Activated naive CD4-positive, alpha-beta T cell treated with anti-CD3 and anti-CD28 coated beads, Interleukin-2, amount 10 ng/mL, durations not matched to agents 7 days and 5 days (primary cell): ENCODE results near the gene RNF220.

Source experiments
- CTCF ChIA-PET: fragments of 350-600 bp; sonication (Branson Sonifier 250); formaldehyde crosslinking; loops from one replicate; lab custom pipeline; 2021; ENCODE audit warnings: antibody characterized with exemption; lab: Charles Lee
- DNase-seq: peaks from one replicate; pipeline ENCODE4 v3.0.0-alpha.2; 2020
- H3K27ac Mint-ChIP-seq: one replicate; pipeline ENCODE4 v1.8.0; 2021; ENCODE audit warnings: mild to moderate bottlenecking, moderate library complexity, mixed read lengths
- H3K27me3 Mint-ChIP-seq: one replicate; pipeline ENCODE4 v1.8.0; 2021; ENCODE audit warnings: mild to moderate bottlenecking, mixed read lengths
- H3K36me3 Mint-ChIP-seq: one replicate; pipeline ENCODE4 v1.8.0; 2021; ENCODE audit warnings: mixed read lengths
- H3K4me1 Mint-ChIP-seq: one replicate; pipeline ENCODE4 v1.8.0; 2021; ENCODE audit warnings: mixed read lengths
- H3K4me3 Mint-ChIP-seq: one replicate; pipeline ENCODE4 v1.8.0; 2021; ENCODE audit warnings: mild to moderate bottlenecking, moderate library complexity, mixed read lengths
- H3K9me3 Mint-ChIP-seq: one replicate; pipeline ENCODE4 v1.8.0; 2021; ENCODE audit warnings: mixed read lengths

RNF220 gene

DNA sequence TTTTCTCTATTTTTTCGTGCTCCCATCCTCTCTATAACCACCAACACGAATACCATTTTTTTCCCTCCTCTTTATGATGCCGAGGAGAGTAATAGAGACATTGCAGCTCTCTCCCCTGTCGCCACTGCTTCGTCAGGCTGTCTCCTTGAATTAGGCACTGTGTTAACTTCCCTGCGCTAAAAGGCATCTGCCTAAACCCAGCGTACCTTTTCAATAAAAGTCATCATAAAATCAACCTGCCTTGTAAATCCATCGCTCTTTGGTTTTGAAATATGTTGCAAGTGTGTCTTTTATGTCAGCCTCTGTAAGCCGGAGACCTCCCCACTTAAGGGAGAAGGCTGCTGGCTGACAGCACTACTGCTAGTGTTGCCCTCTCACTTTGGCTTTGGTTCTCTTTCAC lies 8.7 kb downstream of the RNF220 start:
- Mint-ChIP-seq H3K4me1 (peaks cover 12% of the 10 kb centered on the region), H3K27me3 (peaks cover 31% of the 10 kb centered on the region), H3K9me3 (no peaks in the 10 kb centered on the region), H3K36me3 (no peaks in the 10 kb centered on the region), H3K4me3 (no peak overlapping the region), H3K27ac (no peak overlapping the region)
- DNase-seq: no peak
- CTCF ChIA-PET: no interaction called here

GRCh38 chr1:44415013-44415412 lies 10.0 kb downstream of the RNF220 start:
- Mint-ChIP-seq H3K27ac (no peak overlapping the region), H3K9me3 (no peaks in the 10 kb centered on the region), H3K4me1 (peaks cover 6% of the 10 kb centered on the region), H3K27me3 (peaks cover 39% of the 10 kb centered on the region), H3K36me3 (no peaks in the 10 kb centered on the region), H3K4me3 (no peak overlapping the region)
- CTCF ChIA-PET: no interaction called here
- DNase-seq: no peak

DNA sequence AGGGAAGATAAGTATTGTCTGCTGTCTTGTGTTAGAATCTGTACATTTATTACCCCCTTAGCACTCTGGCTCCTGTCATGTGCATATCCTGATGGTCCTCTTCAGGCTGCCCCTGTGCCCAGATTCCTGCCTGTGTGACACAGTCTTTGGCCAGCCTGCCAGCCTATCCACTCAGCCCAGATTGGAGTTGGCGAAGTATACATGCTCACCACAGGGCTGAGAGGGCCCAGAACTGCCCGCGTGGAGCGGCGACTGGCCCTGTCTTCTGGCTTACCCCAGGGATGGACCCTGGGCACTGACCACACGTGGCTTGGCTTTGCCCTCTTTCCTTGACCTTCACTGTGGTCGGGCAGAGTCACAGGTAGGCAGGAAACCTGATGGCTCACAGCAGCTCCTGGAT lies 11.4 kb downstream of the RNF220 start:
- Mint-ChIP-seq H3K36me3 (no peaks in the 10 kb centered on the region), H3K27me3 (peaks cover 52% of the 10 kb centered on the region), H3K9me3 (no peaks in the 10 kb centered on the region), H3K4me3 (no peak overlapping the region), H3K4me1 (peaks cover 6% of the 10 kb centered on the region), H3K27ac (no peak overlapping the region)
- no peak for DNase-seq
- CTCF ChIA-PET: no interaction called here

DNA sequence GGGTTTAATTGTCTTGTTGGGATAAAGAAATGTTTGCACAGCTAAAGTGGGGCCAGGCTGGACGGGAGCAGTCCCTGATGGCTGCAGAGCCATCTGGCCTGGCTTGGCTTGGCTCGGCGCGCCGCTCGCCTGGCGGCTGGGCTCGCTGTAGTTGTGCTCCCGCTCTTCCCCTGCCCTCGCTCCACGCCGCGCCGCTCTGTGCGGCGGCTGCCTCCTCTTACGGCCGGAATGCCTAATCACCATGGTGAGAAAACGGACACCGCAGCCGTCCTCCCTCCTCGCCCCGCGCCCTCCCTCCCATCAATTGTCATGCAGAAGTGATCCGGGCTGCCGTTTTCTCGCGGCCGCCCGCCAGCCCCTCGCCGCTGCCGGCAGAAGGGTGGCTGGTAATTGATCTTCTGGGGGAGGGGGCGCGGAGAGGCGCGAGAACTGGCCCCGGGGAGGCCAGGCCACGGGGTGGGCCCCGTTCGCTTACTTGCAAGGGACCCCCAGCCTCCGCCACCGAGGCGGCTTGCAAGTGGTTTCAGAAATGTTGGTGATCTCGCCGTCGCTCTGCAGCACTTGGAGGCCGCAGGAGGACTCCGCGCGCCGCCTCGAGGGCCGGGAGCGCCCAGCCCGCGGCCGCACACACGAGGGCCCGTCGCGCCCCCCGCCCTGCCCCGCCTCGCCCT lies 12.4 kb downstream of the RNF220 start:
- Mint-ChIP-seq H3K4me3 (no peak overlapping the region), H3K27me3 (peaks cover 62% of the 10 kb centered on the region), H3K9me3 (no peaks in the 10 kb centered on the region), H3K27ac (no peak overlapping the region), H3K36me3 (no peaks in the 10 kb centered on the region), H3K4me1 (peaks cover 6% of the 10 kb centered on the region)
- CTCF ChIA-PET: no interaction called here
- no peak for DNase-seq

GRCh38 chr1:44418022-44418673 lies 13.1 kb downstream of the RNF220 start:
- no peak for DNase-seq
- Mint-ChIP-seq H3K4me1 (peaks cover 8% of the 10 kb centered on the region), H3K36me3 (no peaks in the 10 kb centered on the region), H3K4me3 (no peak overlapping the region), H3K9me3 (no peaks in the 10 kb centered on the region), H3K27ac (no peak overlapping the region), H3K27me3 (peaks cover 65% of the 10 kb centered on the region)
- CTCF ChIA-PET: no interaction called here

GRCh38 chr1:44419901-44420300 lies 14.8 kb downstream of the RNF220 start:
- Mint-ChIP-seq H3K9me3 (no peaks in the 10 kb centered on the region), H3K27ac (no peak overlapping the region), H3K36me3 (no peaks in the 10 kb centered on the region), H3K4me1 (peaks cover 16% of the 10 kb centered on the region), H3K27me3 (peaks cover 81% of the 10 kb centered on the region), H3K4me3 (no peak overlapping the region)
- CTCF ChIA-PET: no interaction called here
- DNase-seq: no peak

- peaks cover 86% of the 10 kb centered on the region for H3K27me3 Mint-ChIP-seq
- CTCF ChIA-PET: no interaction called here
- H3K27ac Mint-ChIP-seq: no peak overlapping the region
- H3K36me3 Mint-ChIP-seq: no peaks in the 10 kb centered on the region
- no peaks in the 10 kb centered on the region for H3K9me3 Mint-ChIP-seq
- H3K4me3 Mint-ChIP-seq: no peak overlapping the region
- no peak for DNase-seq
- H3K4me1 Mint-ChIP-seq: peaks cover 16% of the 10 kb centered on the region
Observed at GRCh38 chr1:44420535-44420934, 15.5 kb downstream of the RNF220 start.

- Mint-ChIP-seq H3K9me3 (no peaks in the 10 kb centered on the region), H3K27ac (no peak overlapping the region), H3K4me1 (peaks cover 16% of the 10 kb centered on the region), H3K27me3 (peaks cover 86% of the 10 kb centered on the region), H3K36me3 (no peaks in the 10 kb centered on the region), H3K4me3 (no peak overlapping the region)
- no peak for DNase-seq
- CTCF ChIA-PET: no interaction called here
Observed at GRCh38 chr1:44421446-44421884, 16.4 kb downstream of the RNF220 start.

DNA sequence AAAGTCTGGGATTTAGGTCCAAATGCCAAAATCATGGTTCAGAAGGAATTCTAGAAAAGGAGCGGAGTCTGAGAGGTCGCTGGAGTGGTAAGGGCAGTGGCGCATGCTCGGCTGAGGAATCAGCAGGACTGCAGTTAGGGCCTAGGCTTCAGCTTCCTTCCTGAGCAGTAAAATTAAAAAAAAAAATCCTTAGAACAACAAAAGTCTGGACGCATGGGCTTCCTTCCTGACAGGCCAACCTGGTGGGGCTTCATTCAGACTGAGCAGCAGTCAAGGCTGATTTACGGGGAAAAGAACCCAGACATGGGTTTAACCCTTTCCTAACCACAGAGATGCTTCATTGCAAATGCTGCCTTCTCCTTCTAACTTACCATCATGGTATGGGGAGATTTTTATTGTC lies 17.1 kb downstream of the RNF220 start:
- CTCF ChIA-PET: interaction anchor here (0.5 kb wide), 1 partner anchor 13 kb away, joined by 3 read pairs; no protein-coding TSS in a partner anchor
- peaks cover 86% of the 10 kb centered on the region for H3K27me3 Mint-ChIP-seq
- H3K4me1 Mint-ChIP-seq: peaks cover 16% of the 10 kb centered on the region
- DNase-seq: no peak
- H3K36me3 Mint-ChIP-seq: no peaks in the 10 kb centered on the region
- no peak overlapping the region for H3K27ac Mint-ChIP-seq
- no peak overlapping the region for H3K4me3 Mint-ChIP-seq
- no peaks in the 10 kb centered on the region for H3K9me3 Mint-ChIP-seq

DNA sequence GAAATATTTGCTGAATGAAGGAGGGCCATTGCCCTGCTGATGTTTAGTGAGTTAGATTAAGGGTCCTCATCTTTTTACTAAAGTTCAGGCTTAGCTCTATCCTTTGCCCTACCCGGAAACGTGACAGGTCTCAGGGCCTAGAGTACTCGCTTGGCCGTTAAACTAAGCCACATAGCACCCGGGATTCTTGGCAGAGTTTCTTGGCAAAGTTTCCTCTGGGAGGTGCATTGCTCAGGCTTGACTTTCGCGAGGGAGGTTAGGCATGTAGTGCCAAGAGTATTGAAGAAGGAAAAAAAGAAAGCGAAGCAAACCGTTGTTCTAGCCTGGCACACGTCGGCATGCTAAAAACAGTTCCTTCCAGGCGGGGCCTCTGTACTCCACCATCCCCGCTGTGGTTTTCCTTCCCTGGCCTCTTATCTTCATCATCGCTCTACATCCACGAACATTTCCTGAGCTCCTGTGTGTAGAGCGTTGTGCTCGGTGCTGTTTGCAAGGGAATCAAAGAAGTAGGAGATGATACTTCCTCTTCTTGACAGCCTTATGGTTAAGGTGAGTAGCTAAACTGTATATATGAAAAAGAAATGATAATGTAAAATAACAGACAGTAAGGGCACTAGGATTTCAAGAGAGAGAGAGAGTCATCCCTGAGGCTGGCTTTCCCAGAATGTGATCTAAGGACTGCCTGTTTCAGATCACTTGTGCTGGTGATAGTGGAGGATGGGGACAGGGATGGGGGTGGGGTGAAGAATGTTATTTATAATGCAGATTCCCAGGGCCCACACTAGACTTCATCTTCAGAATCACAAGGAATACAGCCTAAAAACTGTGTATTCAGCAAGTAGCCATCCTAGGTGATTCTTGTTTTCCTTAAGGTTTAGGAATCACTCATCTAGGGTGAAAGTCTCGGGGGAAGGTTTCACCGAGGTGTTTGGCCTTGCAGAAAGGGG lies 18.8 kb downstream of the RNF220 start:
- no peak for DNase-seq
- no peak overlapping the region for H3K4me3 Mint-ChIP-seq
- H3K4me1 Mint-ChIP-seq: peaks cover 10% of the 10 kb centered on the region
- peaks cover 86% of the 10 kb centered on the region for H3K27me3 Mint-ChIP-seq
- CTCF ChIA-PET: interaction anchor here (0.7 kb wide), 1 partner anchor 15 kb away, joined by 3 read pairs; no protein-coding TSS in a partner anchor
- H3K9me3 Mint-ChIP-seq: no peaks in the 10 kb centered on the region
- H3K27ac Mint-ChIP-seq: no peak overlapping the region
- H3K36me3 Mint-ChIP-seq: no peaks in the 10 kb centered on the region

DNA sequence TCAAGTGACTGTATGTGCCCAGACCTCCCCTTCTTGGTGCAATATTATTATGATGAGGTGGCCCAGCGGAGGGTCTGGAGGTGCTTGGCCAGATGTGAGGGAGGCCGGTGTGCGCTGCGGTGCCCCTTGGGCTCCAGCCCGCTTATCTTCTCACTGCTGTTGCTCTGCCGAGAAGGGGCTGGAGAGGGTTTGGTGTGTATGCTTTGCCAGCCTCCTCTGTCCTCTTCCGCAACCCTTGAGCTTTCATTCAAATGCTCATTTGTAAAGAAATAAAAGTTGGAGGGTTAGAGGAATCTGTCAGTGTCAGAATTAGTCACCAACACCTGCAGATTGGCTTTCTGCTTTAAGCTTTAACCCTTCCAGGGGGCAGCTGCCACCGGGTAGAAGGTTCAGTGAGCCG lies 19.7 kb downstream of the RNF220 start:
- peaks cover 89% of the 10 kb centered on the region for H3K27me3 Mint-ChIP-seq
- peaks cover 10% of the 10 kb centered on the region for H3K4me1 Mint-ChIP-seq
- H3K36me3 Mint-ChIP-seq: no peaks in the 10 kb centered on the region
- H3K4me3 Mint-ChIP-seq: no peak overlapping the region
- no peak overlapping the region for H3K27ac Mint-ChIP-seq
- no peak for DNase-seq
- H3K9me3 Mint-ChIP-seq: no peaks in the 10 kb centered on the region
- CTCF ChIA-PET: no interaction called here

- Mint-ChIP-seq H3K9me3 (no peaks in the 10 kb centered on the region), H3K4me1 (peaks cover 10% of the 10 kb centered on the region), H3K36me3 (no peaks in the 10 kb centered on the region), H3K27ac (no peak overlapping the region), H3K4me3 (no peak overlapping the region), H3K27me3 (peaks cover 81% of the 10 kb centered on the region)
- DNase-seq: no peak
- CTCF ChIA-PET: interaction anchor here (0.7 to 1.0 kb wide), 3 partner anchors 11 to 1115 kb away, joined by 3 read pairs; no protein-coding TSS in a partner anchor
Observed at GRCh38 chr1:44425341-44426082, 20.5 kb downstream of the RNF220 start.

GRCh38 chr1:44431861-44432260 lies 26.8 kb downstream of the RNF220 start:
- CTCF ChIA-PET: no interaction called here
- Mint-ChIP-seq H3K36me3 (no peaks in the 10 kb centered on the region), H3K4me1 (no peaks in the 10 kb centered on the region), H3K9me3 (no peaks in the 10 kb centered on the region), H3K4me3 (no peak overlapping the region), H3K27ac (no peak overlapping the region), H3K27me3 (peaks cover 52% of the 10 kb centered on the region)
- DNase-seq: no peak

DNA sequence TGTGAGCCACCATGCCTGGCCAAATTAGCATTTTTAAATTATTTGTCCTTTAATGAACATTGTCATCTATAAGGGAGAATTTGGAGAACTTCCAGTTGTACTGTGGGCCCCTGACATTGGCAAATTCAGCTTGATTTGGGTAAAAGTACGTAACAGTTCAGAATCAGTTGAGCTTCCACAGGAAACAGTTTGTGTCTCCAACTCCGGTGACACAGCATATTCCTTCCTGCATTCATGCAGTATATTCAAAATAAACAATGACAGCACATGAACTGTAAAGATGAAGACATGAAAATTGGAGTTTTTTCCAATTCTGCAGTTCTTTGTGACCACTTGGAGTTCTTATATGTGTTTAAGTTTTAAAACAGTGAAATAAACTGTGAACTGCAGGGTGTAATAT lies 28.2 kb downstream of the RNF220 start:
- no peak for DNase-seq
- Mint-ChIP-seq H3K4me3 (no peak overlapping the region), H3K27ac (no peak overlapping the region), H3K4me1 (no peaks in the 10 kb centered on the region), H3K9me3 (no peaks in the 10 kb centered on the region), H3K27me3 (peaks cover 42% of the 10 kb centered on the region), H3K36me3 (no peaks in the 10 kb centered on the region)
- CTCF ChIA-PET: no interaction called here
